Measurements from ENCODE around the gene PPARD.

DNA sequence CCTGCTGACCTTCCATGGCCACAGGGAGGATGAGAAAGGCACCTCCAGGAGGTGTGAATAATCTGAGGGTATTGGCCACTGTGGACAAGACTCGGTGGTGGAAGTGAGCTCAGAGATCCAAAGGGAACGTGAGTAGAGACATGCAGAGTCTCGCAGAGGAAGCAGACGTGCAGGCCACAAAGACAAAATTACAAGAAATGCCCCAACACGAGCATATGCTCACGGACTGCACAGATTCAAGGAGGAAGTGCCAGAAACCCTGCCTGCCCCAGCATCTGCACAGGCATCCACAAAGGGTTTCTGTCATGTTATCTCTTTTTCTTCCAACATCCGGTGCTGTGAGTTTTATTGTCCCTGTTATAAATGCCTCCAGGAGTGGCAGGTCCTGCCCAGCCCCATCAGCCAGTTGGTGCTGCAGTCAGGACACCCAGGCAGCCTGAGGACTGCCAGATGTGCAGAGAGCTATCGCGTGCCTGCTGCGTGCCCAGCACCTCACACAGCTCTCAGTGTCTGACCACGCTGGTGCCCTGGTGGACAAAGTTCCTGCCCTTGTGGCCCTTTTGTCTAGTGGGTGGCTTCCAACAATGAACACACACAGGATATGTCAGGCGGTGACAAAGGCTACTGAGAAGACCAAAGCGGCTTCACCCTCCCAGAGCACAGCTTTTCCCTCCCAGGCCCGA is 75.8 kb downstream of the PPARD start:
- TF ChIP-seq YY1 (IDR thresholded peaks at IDR 0.05; ENCODE audit: insufficient read depth, insufficient read length) (no peak), SUZ12 (IDR thresholded peaks at IDR 0.05; ENCODE audit: extremely low read depth, insufficient read depth, insufficient read length) (no peak), ZNF274 (IDR thresholded peaks at IDR 0.05; ENCODE audit: low read depth, low read length) (no peak)
